Ovary (tissue), 9 donors: Measurements from ENCODE around the gene PSMA6. TPM values are rescaled to one million over a fixed set of nuclear protein-coding genes. Genes with fewer than 3 reads are reported as not detected.
"Not testable (repeated sequence)": the region's sequence is repeated elsewhere in the genome, so short reads cannot be mapped to it uniquely, and the experiment has no call there.

Experiments used
- DNase-seq, 5 donors: peaks; one replicate each; pipeline ENCODE4 v3.0.0-alpha.2; 2019 to 2020
- H3K27ac ChIP-seq, 2 donors: fragments of 200-600 bp; one replicate each; pipeline versions ENCODE4 v1.5.1 to v1.8.0; 2019 to 2022
- H3K27me3 ChIP-seq: fragments of 200-600 bp; one replicate; pipeline ENCODE4 v1.8.0; 2022
- H3K36me3 ChIP-seq: fragments of 200-600 bp; sonication (generic); one replicate; pipeline ENCODE4 v1.5.1; 2019
- H3K4me1 ChIP-seq: one replicate; pipeline ENCODE4 v1.8.1; 2013; ENCODE audit warnings: mild to moderate bottlenecking, moderate library complexity; ENCODE audit not compliant: insufficient read depth
- H3K4me3 ChIP-seq: fragments of 200-600 bp; sonication (generic); one replicate; pipeline ENCODE4 v1.5.1; 2017
- H3K9me3 ChIP-seq, 2 donors: fragments of 200-600 bp in 1 of 2; sonication (generic) in 1 of 2; one replicate each; pipeline versions ENCODE4 v1.5.1 to v1.8.1; 2013 to 2019; ENCODE audit warnings: mild to moderate bottlenecking in 1 of 2, moderate library complexity in 1 of 2
- CTCF ChIP-seq, 3 donors: fragments of 450-650 bp in 2 of 3; fragments of 200-600 bp in 1 of 3; IDR thresholded peaks; one replicate each; pipeline versions ENCODE4 v1.5.1 to v1.8.0; 2016 to 2022; ENCODE audit warnings: antibody characterized with exemption in 3 of 3, mild to moderate bottlenecking in 1 of 3
- EP300 ChIP-seq: sonication (generic); formaldehyde crosslinking; IDR thresholded peaks from one replicate; pipeline ENCODE4 v1.6.1; 2017; ENCODE audit warnings: antibody characterized with exemption
- POLR2A ChIP-seq: fragments of 450-650 bp; IDR thresholded peaks from one replicate; pipeline ENCODE4 v1.6.1; 2017; ENCODE audit warnings: antibody characterized with exemption, mild to moderate bottlenecking, moderate library complexity
- WGBS, 3 donors: extraction: QIAGEN DNeasy Blood & Tissue Kit in 1 of 3; methylation state at CpG; one replicate each; pipeline versions ENCODE4 v1.1.5 to v1.1.7; 2013 to 2017; 5-methylcytosine and 5-hydroxymethylcytosine counted together
- intact Hi-C, 4 donors: fragments of 100-400 bp; cut with DNase I; formaldehyde crosslinking; loops; one replicate each; pipeline versions ENCODE4 v1.11.0 to v1.15.1; 2022 to 2023
- polyA plus RNA-seq, 2 donors: library from polyadenylated mRNA; stranded (reverse); fragments of 200-250 nt in 1 of 2; fragments of 350-450 nt in 1 of 2; fragmentation: Illumina TruSeq in 1 of 2; extraction: RNeasy Lipid Tissue Mini Kit (QIAGEN cat#74804) in 1 of 2; gene quantifications; one replicate each; pipeline ENCODE4 v1.2.3, GENCODE V29; 2013 to 2014
- total RNA-seq, 7 donors: library from RNA; depleted of rRNA in 2 of 7; stranded (reverse); fragments of >200 nt in 2 of 7; fragmentation: NEBNext Ultra II Directional in 3 of 7; extraction: Animal tissue kit (Norgen Biotek cat#: 25700) in 3 of 7; gene quantifications; one replicate each; pipeline versions ENCODE4 v1.1.0 to v1.2.4, GENCODE V29; 2016 to 2023
- donor health status: DM: no; HTN: no; CAD: no; lungs with moderate emphysema.
- donor health status: DM: no; HTN: no; CAD: no.
- donor health status: Bipolar disorder and iron deficiency.
- donor health status: DM: yes; HTN: yes; CAD: no.
- donor health status: DM: no; HTN: no; CAD: no.
- donor health status: DM: yes; HTN: yes; CAD: no.

The PSMA6 gene
- total and polyA plus RNA-seq, 9 donors = 85.2 to 157 (median 102) TPM

GRCh38 chr14:35353409-35354172 is 61.4 kb downstream of the PSMA6 start:
- Histone ChIP-seq H3K4me1 (no peaks in the 10 kb centered on the region), H3K36me3 (no peaks in the 10 kb centered on the region), H3K9me3 (no peaks in the 10 kb centered on the region), H3K27me3 (no peaks in the 10 kb centered on the region), H3K27ac (no peak overlapping the region), H3K4me3 (no peak overlapping the region)
- DNase-seq = no peak
- WGBS, 3 donors = 60 to 74% (median 71%) methylated on average over 10 of the region's 10 CpGs
- intact Hi-C loops = no loop called here
- TF ChIP-seq POLR2A (no peak), CTCF (IDR thresholded peaks at IDR 0.05) (no peak), EP300 (no peak)

- H3K9me3 ChIP-seq, H3K4me3 ChIP-seq, intact Hi-C loops, H3K36me3 ChIP-seq, H3K27ac ChIP-seq, H3K4me1 ChIP-seq, DNase-seq, H3K27me3 ChIP-seq: not testable (repeated sequence)
- 91 to 94% (median 93%) methylated on average over 6 of the region's 6 CpGs for WGBS, 3 donors
Measured at GRCh38 chr14:35355235-35355634, 63.1 kb downstream of the PSMA6 start.

GRCh38 chr14:35355981-35356841 is 64.0 kb downstream of the PSMA6 start:
- 43 to 54% (median 43%) methylated on average over 5 of the region's 5 CpGs for whole genome bisulfite sequencing, 3 donors
- no peaks in the 10 kb centered on the region for H3K9me3 ChIP-seq
- intact Hi-C loops = no loop called here
- no peak overlapping the region for H3K4me3 ChIP-seq
- no peak for DNase-seq
- H3K27ac ChIP-seq = no peak overlapping the region
- no peaks in the 10 kb centered on the region for H3K27me3 ChIP-seq
- H3K4me1 ChIP-seq = no peaks in the 10 kb centered on the region
- no peak for TF ChIP-seq EP300
- no peak for TF ChIP-seq CTCF (IDR thresholded peaks at IDR 0.05)
- no peak for TF ChIP-seq POLR2A
- no peaks in the 10 kb centered on the region for H3K36me3 ChIP-seq

- H3K4me3 ChIP-seq, H3K27ac ChIP-seq, H3K4me1 ChIP-seq, H3K9me3 ChIP-seq, H3K27me3 ChIP-seq, intact Hi-C loops, DNase-seq, H3K36me3 ChIP-seq: not testable (repeated sequence)
- WGBS, 3 donors = 88 to 89% (median 89%) methylated on average over 7 of the region's 7 CpGs
Measured at GRCh38 chr14:35359655-35360054, 67.5 kb downstream of the PSMA6 start.

GRCh38 chr14:35361141-35361480 is 68.9 kb downstream of the PSMA6 start:
- H3K9me3 ChIP-seq = no peaks in the 10 kb centered on the region
- intact Hi-C loops = no loop called here
- TF ChIP-seq EP300 (no peak), CTCF (IDR thresholded peaks at IDR 0.05) (no peak), POLR2A (no peak)
- H3K27me3 ChIP-seq = no peaks in the 10 kb centered on the region
- no peak for DNase-seq
- H3K27ac ChIP-seq = no peak overlapping the region
- H3K36me3 ChIP-seq = no peaks in the 10 kb centered on the region
- no peak overlapping the region for H3K4me3 ChIP-seq
- peaks cover 14% of the 10 kb centered on the region for H3K4me1 ChIP-seq
- WGBS, 3 donors = 91 to 96% (median 93%) methylated on average over 8 of the region's 8 CpGs
